ENCODE measurements around the gene DCLK3.

The DCLK3 gene

DNA sequence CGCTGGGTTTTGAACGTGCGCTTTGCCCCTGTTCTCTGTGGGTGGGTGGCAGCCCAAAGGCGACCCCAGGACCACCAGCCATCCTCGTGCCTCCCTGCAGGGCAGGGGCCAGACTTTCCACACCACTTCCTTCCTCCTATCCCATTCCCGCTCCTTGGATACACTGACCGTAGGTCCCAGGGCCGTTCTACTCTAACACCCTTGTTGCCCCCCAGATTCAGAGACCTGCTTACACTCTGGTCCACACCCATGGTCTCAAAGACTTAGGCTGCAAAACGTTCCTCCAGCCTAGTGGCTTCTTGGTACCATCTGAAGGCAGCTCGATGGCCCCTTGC is 318 bp upstream of the DCLK3 start:
- no peak for DNase-seq (ENCODE audit: low read depth in 2 of 2)

DNA sequence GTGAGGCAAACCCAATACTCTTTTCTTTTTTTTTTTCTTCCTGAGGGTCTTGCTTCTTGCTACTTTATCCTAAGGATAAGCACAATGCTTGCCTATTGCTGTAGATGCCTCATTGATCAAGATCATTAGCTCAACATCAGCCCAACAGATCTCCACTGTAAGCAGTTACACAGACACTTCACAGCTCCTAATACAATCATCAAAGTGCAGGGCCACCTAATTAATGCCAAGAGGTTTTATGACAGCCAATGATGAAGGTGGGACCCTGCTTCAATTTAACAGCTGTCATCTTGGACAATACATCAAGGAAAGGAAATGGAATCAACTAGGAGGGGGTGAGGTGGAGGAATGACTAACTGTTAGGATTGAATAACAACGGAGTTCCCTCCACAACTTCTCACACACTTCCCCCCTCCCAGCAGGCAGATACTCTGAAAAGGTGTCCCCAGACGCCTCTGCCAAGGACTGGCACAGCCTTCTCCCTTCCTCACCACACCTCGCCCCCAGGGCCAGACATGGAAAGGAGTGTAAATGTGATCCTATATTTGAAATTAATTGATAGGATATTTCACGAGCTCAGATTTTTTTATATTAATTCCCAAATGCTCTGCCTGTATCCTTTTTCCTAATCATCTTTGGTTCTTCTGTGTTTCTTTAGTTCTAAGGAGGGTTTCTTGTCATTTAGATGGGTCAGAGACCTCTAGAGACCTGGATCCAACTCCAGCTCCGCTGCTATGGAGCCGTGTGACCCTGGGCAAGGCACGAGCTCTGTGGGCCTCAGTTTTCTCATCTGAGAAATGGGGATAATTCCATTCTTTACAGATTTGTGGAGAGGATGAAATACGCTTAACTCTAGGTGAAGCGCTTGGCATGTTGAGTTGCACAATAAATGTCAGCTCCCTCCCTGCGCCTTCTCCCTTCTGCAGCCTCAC is 1.2 kb downstream of the DCLK3 start:
- no peak for DNase-seq (ENCODE audit: low read depth in 2 of 2)

DNA sequence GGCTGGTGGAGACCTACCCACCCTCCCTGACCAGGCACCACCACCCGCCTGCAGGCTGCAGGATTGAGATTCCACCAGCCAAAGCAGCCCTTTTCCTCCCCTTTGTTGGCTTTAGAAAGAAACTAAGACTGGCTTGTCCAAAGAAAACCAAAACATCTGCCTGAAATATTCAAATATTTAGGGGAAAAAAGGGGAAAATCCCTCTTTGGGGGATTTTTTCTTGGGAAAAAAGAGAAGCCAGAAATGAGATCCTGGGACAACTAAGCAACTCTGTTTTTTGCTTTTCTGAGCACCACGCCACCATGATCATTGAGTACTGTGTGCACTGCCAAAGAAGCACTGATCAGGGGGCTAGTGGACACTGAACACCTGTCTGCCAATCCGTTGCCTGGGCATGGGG is 2.6 kb downstream of the DCLK3 start:
- DNase-seq (ENCODE audit: low read depth in 2 of 2) = no peak

DNA sequence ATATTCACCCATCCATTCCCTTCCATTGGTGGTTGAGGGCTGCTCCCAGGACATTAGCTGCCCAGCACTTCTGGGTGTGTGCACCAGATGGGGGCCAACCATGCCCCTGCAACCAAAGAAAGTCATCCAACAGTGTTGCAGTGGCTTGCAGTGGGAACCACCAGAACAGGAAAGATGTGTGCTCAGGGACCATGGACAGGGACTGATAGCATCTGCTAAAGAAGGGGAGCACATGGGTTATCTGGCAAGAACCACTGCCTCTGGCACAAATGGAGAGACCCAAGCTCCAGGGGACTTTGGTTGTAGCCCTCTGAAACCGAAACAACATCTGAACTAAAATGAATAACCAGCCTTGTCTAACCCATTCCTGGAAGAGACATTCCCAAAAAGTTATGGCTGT is 8.1 kb downstream of the DCLK3 start:
- no peak for DNase-seq (ENCODE audit: low read depth in 2 of 2)

DNA sequence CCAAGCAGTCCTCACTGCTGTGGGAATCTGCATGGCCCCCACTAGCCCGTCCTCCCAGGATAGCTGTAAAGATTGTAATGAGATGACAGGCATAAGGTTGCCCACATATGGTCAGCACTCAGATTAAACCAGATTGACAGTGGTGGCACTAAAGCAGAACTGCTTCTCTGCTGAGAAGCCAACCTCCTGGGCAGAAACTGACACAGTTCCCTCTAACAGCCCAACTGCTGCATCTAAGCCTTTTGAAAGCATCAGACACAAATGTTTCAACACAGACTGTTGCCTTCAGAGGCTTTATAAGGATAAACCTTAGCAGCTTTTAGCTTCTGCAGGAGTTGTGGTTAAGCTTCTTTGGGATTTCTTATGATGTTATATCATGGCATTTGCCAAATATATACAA is 13.0 kb downstream of the DCLK3 start:
- no peak for DNase-seq (ENCODE audit: low read depth in 2 of 2)

DNA sequence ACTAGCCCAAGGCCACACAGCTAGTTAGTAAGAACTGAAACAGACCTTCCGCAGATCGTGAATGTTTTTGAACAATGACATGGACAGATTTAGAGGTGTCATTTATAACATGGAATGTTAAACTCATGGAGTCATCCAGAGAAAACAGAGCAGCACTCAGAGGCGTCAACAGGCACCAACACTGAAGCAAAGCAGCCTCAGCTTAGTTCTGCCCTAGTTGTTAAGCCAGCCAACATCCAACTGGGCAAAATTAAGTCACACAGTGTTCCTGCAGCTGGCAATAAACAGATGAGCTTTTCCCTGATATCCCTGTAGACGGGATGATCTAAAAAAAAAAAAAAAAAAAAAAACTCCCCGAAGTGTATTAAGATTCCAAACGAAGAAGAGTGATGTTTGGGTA is 13.6 kb downstream of the DCLK3 start:
- DNase-seq (ENCODE audit: low read depth in 2 of 2) = no peak

DNA sequence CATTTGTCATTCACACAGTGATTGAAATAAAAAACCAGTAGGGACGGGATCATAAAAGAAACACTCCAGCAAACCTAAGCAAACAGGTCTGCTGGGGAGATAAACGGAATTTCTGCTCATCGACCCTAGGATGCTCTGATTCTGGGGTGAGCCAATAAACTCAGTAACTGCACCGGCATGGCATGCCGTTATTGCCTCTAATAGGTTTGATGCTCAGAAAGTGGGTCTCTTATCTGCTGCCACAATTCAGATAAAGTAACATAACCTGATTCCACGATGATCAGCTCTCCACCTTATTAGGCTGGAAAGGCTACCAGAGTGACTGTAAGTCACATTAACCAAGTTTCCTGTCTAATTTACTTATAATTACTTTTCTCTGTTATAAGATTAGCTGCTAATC is 19.6 kb downstream of the DCLK3 start:
- DNase-seq (ENCODE audit: low read depth in 2 of 2) = no peak

DNA sequence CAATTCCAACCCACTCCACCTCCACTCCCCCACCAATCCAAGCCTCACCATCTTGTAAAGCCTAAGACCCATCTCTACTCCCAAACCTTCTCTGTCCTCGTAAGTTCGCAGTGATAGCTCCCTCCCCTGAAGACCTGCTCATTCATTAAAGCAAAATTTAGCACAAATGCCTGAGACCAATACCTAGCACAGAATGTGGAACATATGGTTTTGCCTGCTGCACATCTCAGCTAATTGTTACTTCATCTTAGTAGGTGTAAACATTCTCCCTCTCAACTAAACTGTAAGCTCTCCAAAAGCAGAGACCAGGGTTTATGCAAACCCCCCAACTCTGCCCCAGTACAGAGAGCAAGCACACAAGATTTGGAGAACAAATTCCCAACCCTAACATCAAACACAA is 20.5 kb downstream of the DCLK3 start:
- no peak for DNase-seq (ENCODE audit: low read depth in 2 of 2)

DNA sequence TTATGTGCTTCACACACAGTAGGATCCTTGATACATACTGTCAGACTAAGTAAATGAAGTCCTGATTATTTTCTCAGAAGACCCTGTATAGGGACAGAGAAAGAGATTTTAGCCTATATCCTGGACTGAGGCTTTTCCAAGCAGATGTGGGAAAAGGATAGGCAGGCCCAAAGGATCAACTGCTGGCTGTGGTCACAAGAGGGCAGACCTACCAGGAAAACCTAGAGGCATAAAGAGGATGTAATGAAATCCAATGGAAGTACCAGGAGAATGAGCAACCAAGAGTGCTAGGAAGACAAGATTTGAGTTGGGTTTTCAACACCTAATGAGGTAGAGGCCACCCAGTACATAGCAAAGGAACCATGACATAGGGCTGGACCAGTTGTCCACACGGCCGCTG is 23.1 kb downstream of the DCLK3 start:
- DNase-seq (ENCODE audit: low read depth in 2 of 2) = no peak

DNA sequence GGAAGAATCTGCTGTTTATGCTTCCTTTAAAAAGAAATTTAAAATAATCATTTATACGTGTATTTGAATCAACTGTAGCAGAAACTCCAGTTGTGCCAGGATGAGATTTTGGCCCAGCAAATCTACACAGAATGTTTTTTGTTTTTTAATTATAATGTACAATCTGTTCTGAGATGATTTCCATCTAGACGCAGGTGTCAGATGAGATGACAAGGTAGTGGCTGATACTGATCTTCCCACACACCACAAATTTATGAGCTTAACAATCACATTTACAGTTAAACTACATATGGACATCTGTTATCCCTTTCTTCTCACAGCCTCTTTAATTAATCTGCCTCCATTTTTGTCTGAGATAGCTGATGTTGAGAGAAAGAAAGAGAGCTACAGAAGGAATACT is 23.6 kb downstream of the DCLK3 start:
- no peak for DNase-seq (ENCODE audit: low read depth in 2 of 2)

DNA sequence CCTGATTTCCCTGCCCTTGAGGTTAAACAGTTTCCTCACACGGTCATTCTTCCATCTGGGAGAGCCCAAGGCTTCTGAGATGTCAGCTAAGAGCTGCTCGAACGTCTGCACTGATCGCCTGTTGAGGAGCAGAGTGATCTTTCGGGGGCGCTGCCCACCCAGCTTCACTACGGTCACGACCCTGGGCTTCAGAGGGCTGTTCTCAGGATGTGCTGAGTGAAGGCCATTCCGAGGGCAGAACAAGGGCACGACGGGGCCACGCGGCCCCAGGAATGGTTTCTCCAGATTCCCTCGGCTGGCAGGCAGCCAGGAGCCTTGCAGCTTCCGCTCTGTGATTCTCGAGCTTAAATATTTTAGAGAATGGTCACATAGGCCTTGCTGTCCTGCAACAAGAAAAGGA is 25.7 kb downstream of the DCLK3 start:
- DNase-seq (ENCODE audit: low read depth in 2 of 2) = no peak

DNA sequence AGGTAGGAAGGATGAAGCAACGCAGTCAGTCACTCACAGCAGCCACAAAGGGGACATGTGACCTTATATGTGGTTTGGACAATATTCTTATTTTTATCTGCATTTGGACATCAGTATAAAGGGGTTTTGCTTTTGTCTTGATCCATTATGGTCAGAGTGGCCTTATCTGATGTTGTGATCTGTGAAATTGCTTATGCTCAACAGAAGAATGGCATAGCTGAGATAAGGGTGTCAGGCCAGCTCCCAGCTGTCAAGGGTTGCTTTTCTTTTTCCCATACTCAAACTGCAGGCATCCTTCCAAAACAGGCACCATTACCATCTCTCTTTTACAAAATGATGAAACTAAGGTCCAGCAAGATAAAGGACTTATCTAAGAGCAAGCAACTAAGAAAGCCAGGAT is 28.1 kb downstream of the DCLK3 start:
- no peak for DNase-seq (ENCODE audit: low read depth in 2 of 2)

DNA sequence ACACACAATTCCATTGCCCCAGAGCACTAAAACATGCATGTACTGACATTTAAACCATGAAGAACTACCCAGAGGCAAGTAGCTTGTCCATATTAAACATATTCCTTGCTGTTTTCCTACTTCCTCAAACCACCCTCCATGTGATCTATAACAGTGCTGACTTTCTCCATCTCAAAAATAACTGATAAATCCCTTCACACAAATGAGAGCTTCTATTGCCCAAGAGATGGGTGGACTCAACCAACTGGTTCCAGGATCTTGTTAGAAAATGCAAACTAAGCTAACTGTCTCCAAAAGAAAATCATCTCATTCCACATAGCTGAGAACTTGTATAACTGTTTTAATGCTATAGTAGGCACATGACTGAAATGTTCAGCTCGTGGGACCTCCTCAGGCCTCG is 29.6 kb downstream of the DCLK3 start:
- DNase-seq (ENCODE audit: low read depth in 2 of 2) = no peak

DNA sequence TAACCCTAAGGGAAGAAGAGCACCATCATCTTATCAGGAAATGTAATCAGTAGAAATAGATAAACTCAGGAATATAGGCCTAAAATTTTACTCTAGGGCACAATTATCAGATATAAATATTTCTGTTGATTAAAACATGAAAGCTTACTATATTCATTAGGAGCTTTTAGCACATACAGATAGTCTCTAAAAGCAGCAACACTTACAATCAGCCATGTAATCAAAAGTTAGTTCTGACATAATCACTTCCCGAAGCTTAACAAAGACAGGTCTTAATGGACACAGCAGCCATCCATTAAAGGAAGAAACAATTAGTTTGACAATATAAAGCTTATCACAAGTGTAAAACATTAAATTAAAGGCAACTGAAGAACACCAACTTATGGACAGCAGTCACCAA is 30.6 kb downstream of the DCLK3 start:
- no peak for DNase-seq (ENCODE audit: low read depth in 2 of 2)

DNA sequence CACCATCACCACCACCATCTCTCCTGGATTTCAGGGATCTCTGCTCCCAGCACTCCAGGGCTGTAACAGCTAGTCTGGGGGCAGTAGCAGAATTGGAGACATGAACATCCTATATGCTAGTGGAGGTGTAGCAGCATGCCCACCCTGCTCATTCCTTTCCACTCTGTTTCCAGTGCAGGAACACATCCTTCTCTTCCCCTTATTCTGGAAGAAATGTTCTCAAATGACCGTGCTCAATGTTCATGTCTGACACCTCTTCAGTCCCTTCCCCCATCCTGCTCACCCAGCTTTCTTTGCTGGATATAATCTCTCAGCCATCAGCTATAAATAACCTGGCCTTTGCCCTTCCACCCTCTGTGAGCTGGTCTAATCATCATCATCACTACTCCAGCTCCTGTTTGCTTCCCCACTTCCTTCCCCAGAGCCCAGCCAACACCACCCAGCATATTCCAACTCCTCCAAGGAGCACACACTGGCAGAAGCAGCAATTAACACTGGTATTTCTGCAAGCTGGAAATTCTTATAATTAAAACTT is 31.1 kb downstream of the DCLK3 start:
- DNase-seq (ENCODE audit: low read depth in 2 of 2) = no peak

DNA sequence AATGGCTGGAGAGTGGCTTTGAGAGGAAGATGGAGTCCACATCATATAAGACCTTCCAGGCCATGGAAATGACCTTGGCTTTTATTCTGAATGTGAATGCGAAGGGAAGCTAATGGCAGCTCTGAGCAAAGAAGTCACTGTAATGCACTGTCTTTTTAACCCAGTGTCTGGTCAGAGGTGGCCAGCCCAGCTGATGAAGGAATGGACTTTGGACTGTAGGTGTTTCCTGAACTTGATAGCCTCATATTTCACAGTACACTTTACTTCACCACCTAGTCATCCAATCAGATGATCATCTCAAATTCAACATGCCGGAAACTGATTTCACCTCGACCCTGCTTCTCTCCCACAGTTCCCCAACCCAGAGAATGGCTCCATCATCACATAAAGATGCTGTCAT is 33.4 kb downstream of the DCLK3 start:
- no peak for DNase-seq (ENCODE audit: low read depth in 2 of 2)

DNA sequence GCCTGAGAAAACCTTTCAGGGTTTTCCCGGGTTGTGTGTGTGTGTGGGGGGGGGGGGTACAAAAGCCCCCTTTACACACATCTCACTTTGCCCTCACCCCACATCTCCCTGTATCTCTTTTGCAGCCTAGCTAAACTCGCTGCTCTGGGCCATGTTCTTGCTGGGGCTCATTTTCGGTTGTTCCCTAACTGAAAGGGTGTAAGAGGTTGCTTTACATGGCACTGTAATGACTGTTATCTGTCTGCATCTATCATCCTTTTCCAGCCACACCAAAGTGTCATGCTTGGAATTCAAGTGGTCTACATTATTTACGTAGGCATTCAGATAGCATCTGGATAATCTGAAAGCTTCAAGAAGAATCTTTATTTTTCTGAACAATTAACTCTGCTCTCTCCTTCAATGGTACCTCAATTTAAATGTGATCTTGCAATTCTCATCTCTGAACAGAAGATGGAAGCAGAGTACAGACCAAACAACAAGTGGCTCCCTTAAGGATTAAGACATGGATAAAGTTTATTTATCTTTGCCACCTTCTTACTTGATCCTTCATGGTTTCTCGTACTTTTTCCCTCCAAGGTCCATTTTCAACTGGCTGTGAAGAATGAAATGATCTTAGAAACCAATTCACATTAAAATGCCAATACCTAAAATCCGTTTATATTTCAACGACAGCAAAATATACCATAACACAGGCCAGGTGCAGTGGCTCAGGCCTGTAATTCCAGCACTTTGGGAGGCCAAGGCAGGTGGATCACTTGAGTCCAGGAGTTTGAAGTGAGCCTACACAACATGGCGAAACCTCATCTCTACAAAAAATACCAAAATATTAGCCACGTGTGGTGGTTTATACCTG is 34.9 kb downstream of the DCLK3 start:
- no peak for DNase-seq (ENCODE audit: low read depth in 2 of 2)

DNA sequence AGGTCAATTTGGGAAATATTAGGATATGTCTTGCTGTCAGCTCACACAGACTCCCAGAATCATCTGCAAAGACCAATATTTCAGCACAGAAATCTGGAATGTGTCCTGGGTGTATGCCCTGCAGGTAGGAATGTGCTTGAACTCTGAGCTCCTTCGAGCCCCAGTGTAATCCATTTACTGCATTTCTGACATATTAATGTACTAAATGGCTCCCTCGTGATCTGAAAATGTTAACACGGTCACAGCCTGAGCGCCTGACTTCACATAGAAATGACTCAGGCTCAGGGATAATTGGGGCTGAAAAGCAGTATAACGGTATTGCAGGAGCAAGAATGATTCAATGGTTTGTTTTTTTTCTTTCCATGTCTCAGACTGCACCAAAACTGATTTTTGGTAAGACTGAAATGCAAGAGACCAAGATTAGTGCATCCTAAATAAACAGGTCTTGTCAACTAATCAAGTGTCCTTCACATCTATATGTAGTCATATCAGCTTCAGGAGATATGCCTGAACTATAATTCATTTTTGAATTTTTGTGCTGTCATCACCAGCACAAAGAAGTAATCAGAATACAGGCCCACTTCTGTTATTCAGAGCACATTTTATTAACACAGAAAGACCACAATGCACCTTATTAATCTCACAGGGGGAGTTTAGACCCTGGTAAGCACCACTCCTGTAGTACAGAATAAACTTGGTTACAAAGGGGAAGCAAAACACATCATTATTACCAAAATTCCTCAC is 49.8 kb downstream of the DCLK3 start:
- no peak for DNase-seq (ENCODE audit: low read depth in 2 of 2)

DNA sequence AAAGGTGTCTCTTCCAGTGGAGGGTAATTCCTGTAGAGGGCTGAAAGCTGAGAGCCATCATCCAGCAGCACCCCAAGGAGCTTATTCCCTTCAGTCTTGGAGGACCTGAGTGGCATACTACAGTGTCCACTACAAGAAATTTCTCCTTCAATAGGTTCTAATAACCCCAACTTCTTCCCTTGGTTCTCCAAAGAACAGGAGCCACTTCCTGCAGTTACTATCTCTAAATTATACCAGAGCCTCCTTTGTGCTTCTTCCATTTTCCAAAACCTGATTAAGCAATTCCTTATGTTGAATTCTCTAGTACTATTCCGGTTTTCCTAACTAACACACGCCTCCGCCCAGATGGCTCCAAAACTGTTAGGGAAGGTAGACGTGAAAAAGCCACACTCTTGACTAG is 50.4 kb downstream of the DCLK3 start:
- DNase-seq (ENCODE audit: low read depth in 2 of 2) = no peak

DNA sequence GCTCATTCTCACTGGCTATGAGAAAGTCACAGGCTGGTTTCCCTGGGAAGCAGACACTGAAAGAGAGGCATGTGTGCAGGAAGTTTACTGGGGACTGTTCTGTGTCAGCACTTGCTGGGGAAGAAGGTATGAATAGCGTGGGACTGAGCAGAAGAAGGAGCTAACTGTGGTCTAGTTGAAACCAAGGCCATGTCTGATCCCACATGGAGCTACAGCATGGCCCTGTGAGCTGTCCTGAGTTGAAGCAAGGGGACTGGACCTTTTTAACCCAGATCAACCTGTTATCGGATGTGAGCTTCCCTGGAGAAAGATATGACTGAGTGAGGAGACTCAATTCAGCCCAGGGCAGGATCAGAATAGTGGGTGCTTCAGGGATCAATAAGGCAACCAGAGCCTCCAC is 53.7 kb downstream of the DCLK3 start:
- DNase-seq (ENCODE audit: low read depth in 2 of 2) = no peak

DNA sequence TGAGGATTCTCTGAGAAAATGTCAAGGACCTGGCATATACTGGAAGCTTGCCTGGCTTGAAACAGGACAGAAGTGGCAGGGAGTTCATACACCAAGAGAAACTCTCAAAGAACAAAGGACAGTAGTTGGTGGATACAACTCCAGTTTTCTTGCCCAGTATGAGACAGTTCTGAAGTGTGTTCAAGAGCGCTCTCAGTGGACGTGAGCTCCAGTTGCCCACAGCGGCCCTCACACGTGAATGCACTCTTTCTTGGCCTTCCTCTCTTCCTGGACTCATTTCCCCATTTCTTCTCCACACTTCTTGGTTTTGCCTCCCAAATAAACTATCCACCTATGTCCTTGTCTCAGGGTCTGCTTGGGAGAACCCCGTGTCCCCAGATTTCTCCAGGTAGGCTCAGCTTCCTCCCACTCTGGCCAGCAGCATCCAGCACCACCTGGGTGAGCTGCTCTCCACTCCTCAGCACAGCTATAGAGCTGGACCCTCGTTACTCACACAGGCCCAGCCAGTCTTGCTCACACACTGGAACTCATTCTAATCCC is 54.5 kb downstream of the DCLK3 start:
- DNase-seq (ENCODE audit: low read depth in 2 of 2) = no peak

DNA sequence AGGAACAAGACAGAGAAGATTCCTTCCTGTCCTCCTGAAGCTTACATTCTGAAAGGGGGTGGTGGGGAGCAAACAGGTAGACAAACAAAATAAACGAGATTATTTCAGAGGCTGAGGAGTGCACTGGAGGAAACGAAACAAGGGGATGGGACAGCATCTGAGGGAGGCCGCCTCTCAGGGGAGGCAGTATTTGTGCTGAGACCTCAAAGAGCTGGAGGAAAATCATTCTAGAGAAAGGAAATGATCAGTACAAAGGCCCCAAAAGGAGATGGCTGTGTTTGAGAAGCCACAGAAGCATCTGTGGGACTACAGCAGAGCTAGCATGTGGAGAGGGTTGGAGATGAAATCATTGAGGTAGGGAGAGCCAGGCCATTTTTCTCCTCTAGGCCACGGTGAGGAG is 55.1 kb downstream of the DCLK3 start:
- no peak for DNase-seq (ENCODE audit: low read depth in 2 of 2)
